Right kidney (tissue), 1 donor: ENCODE results near the gene GNL2.
A peak's percentile ranks its signal among the peaks of the same experiment; 100 is the strongest.
"Not testable (repeated sequence)": the region's sequence is repeated elsewhere in the genome, so short reads cannot be mapped to it uniquely, and the experiment has no call there.

Source experiments
- DNase-seq: peaks from one replicate; pipeline ENCODE4 v3.0.0-alpha.2; 2016

GNL2 gene

DNA sequence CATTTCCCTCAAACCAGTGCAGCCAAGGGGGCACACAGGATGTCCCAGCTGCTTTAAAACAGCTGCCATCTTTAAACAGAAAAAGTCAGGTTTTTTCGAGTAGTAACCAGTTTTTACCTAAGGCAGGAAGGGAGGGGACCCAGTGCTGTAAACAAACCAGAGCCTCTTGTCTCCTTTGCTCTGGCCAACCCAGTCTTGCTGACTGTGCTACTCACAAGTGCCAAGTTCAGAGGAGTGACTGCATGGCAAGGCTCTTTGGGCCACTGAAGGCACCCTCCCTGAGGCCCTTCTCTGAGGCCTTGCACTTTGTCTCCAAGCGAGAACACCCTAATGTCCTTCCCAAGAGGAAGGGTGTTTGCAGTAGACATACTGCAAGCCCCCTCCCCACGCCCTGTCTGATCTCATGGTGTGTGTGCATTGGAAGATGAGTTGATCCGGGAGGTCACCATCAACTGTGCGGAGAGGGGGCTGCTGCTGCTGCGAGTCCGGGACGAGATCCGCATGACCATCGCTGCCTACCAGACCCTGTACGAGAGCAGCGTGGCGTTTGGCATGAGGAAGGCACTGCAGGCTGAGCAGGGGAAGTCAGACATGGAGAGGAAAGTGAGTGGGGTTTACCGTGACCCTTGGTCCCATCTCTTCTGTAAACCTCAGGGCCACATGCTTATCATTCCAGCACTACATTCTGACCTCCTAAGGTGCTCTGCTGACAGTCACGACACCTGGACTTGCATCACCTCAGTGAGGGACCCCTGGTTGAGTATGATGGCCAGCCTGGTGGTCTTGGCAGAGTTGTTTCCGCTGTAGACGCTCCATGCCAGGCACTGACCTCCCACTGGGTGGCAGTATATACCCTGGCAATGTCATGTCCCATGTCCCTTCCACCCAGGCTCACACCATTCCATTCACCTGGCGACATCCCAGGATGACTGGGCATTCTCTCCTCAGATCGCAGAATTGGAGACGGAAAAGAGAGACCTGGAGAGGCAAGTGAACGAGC lies 34.3 kb downstream of the GNL2 start:
- no peak for DNase-seq

DNA sequence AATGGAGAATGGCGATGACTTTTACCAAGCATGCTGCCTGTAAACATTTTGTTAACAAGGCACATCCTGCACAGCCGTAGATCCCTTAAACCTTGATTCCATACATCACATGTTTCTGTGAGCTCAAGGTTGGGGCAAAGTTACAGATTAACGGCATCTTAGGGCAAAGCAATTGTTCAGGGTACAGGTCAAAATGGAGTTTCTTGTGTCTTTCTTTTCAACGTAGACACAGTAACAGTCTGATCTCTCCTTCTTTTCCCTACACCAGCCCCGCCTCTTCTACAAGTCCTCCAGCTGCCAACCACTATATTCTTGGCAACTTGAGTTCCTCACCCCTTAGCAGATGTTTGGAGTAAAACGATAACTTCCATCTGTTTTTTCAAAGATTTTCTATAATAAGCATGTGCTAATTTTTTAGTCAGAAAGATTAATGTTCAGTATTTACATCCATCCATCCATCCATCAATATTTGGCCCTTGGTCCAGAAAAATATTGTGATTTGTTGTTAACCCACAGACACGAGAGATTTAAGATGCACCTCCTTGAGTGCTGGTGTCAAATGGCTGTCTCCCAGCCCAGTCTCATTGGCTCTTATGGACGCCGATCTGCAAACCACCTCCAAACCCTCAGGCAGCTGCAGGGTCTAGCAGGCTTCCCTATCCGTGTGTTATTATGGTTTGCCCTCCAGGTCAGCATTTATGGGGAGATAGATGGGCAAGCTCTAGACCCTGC lies 35.2 kb downstream of the GNL2 start:
- DNase-seq, result no peak

DNA sequence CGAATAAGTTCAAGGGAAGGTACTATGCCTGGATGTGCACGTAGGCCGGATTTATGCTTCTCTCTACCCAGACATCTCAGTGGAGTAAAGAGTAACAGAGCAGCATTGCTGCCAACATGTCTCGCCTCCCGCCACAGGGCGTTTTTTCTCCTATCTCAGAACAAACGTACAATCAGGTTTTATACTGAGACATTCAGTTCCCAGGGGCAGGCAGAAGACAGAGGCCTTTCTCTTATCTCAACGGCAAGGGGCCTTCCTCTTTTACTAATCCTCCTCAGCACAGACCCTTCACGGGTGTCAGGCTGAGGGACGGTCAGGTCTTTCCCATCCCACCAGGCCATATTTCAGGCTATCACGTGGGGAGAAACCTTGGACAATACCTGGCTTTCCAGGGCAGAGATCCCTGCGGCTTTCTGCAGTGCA lies 35.8 kb downstream of the GNL2 start:
- not testable (repeated sequence) for DNase-seq

GRCh38 chr1:37559080-37559479 lies 36.7 kb downstream of the GNL2 start:
- DNase-seq, result no peak

DNA sequence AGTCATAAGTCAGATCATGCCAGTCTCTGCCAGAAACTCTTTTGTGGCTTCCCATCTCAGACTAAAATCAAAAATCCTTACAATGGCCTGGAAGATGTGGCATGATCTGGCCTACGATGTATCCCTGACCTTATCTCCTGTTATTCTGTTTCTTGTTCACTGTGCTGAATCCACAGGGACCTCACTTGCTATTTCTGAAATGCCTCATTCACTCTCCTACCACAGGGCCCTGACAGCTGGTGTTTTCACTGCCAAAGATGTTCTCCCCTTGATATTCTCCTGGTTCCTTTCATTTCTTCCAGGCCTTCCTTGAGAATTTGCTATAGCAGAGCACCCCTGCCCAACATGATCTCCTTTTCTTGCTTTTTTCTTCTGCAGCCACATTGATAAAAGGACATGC lies 37.3 kb downstream of the GNL2 start:
- DNase-seq, result no peak

DNA sequence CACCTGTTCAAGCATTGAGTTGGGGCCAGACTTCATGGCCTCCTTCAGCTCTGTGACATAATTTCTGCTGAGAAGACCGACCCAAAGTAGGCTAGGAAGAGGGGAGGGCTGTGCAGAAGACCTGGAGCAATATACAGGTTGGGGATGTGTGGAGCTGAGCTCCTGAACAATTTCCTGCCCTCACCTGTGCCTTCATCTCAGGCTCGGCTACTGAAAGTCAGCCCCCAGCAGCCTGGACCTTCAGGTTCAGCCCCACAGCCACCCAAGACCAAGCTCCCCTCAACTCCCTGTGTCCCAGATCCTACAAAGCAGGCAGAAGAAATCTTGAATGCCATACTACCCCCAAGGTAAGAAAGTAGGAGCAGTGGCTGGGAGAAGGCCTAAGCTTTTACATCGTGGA lies 38.3 kb downstream of the GNL2 start:
- no peak for DNase-seq

DNA sequence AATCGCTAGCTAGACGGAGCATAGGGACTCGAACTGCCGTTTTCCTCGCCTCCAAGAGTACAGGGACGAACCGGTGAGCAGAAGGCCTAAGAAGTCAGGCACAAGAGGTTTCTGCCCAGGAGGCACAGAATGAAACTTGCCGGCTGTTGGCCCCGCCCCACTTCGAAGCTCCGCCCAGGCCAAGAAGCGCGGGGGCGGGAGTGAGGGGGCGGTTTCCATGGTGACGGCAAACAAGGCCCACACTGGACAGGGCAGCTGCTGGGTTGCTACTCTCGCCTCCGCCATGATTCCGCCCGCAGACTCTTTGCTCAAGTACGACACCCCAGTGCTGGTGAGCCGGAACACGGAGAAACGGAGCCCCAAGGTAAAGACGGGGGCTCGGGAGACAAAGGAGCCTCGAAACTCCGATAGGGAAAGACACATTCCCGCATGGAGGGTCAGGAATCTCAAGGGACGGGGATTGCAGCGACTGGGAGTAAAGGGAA lies 39.0 kb downstream of the GNL2 start, which contains the start of gene DNALI1:
DNALI1 (plus strand) TSS at position 229 of the 485 bp plus-strand sequence; CDS start at position 284, 55 bp downstream.
- peak; percentile 79 for DNase-seq

GRCh38 chr1:37553927-37554808 lies 41.6 kb downstream of the GNL2 start, which contains the start of gene SNIP1:
TSS of gene SNIP1 (minus strand) at chr1:37554293. CDS start at chr1:37554229, 64 bp downstream.
- peak; percentile 79 for DNase-seq

- DNase-seq, result no peak
These were observed 42.2 kb downstream of the GNL2 start for GRCh38 chr1:37553598-37553926.

GRCh38 chr1:37549341-37549740 lies 46.4 kb downstream of the GNL2 start:
- no peak for DNase-seq

- no peak for DNase-seq
These were observed 50.7 kb downstream of the GNL2 start for GRCh38 chr1:37545019-37545418.

DNA sequence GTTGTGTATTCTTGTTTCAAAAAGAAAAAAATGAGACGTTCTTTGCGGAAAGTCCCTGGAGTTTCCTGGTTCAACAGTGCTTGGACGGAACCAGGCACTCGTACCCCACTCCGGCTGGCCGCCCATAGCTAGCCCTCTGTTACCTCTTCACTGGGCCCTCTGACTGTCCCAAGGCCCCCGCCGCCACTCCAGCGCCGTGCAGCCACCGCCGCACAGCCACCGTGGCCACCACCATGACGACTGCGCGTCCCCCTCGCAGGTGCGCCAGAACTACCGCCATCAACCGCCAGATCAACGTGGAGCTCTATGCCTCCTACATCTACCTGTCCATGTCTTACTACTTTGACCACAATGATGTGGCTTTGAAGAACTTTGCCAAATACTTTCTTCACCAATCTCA lies 51.2 kb downstream of the GNL2 start:
- no peak for DNase-seq

DNA sequence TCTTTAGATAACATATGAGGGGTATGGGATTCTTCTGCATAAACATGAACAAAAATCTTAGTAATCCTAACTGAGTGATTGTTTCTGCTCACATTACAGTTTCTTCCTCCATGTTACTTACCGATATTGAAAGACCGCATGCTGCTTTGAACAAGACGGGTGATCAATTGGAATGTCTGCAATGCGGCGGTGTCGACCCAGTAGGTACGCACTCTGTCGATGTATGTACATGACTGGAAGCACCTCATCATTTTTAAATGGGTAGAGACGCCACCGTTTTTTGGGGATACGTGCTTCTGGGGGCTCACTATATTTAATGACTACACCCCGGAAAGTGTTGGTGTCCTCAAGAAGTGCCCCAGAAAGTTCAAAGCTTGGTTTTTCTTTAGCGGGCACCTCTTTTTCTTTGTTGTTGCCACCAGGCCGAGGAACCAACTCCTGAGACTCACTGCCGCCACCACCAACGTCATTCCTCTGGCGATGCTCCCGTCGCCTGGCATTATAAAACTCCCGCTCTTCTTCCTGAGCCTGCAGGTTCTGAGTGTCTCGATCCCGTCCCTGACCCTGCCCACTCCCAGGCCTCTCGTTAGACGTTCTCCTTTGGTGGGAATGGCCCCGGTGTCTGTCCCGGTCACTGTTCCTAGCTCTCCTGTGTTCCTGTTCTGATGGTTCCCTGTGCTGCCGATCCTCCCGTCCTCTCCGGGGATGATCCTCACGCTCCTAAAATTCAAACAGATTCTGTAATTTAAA lies 55.5 kb downstream of the GNL2 start:
- no peak for DNase-seq

DNA sequence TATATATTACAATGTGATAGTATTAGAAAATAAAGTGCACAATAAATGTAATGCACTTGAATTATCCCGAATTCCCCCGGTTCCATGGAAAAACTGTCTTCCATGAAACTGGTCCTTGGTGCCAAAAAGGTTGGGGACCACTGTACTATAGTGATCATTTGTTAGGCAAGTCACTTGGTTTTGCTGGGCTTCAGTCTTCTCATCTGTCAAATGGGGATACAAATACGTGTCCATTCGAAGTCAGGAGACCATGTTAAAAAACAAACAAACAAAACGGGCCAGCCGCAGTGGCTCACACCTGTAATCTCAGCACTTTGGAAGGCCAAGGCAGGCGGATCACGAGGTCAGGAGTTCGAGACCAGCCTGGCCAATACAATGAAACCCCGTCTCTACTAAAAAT lies 56.6 kb downstream of the GNL2 start:
- not testable (repeated sequence) for DNase-seq

DNA sequence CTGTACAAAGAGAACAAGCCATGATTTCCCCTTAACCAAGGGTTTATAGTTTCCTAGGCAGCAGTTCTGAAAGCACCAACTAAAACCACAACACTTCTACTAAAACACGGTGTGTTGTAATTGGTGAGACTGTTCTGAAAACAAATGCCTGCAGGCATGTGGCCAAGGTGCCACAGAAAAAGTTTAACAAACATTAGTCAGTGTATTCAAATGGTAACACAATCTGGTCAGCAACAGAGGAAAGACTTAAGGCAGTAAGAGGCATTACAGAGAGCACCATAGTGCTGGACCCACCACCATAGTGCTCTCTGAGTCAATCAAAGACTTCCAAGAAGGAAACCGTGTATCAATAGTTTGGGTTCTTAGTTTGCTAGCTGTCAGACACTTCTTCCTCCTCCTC lies 58.4 kb downstream of the GNL2 start:
- no peak for DNase-seq

- DNase-seq, result no peak
These were observed 62.2 kb downstream of the GNL2 start for GRCh38 chr1:37533317-37534093.

DNA sequence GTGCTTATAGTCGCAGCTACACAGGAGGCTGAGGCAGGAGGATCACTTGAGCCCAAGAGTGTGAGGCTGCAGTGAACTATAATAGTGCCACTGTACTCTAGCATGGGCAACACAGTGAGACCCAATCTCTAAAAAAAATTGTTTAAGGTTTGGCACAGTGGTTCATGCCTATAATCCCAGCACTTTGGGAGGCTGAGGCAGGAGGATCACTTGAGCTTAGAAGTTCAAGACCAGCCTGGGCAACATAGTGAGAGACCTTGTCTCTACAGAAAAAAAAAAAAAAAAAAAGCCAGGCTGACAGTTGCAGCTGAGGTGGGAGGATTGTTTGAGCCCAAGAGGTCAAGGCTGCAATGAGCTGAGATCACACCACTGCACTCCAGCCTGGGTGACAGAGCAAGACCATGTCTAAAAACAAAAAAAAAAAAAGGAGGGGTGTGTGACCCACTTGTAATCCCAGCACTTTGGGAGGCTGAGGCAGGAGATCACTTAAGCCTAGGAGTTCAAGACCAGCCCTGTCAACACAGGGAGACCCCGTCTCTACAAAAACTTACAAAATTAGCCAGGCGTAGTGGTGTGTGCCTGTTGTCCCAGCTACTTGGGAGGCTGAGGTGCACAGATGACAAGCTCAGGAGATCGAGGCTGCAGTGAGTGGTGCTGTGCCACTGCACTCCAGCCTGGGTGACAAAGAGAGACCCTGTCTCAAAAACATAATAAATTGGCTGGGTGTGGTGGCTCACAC lies 63.1 kb downstream of the GNL2 start:
- DNase-seq, result not testable (repeated sequence)

GRCh38 chr1:37529888-37530287 lies 65.8 kb downstream of the GNL2 start:
- not testable (repeated sequence) for DNase-seq

DNA sequence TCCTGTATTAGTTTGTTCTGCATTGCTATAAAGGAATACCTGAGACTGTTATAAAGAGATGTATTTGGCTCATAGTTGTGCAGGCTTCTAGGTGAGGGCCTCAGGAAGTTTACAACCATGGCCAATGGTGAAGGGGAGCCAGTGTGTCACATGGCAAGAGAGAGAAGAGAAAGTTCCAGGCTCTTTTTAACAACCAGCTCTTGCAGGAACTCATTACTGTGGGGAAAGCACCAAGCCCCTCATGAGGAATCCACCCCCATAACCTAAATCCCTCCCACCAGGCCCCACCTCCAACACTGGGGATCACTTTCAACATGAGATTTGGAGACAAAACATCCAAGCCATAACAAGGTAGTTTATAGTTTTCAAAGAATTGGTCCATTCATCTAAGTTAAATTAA lies 76.1 kb downstream of the GNL2 start:
- DNase-seq, result no peak

GRCh38 chr1:37518929-37519328 lies 76.8 kb downstream of the GNL2 start:
- DNase-seq, result not testable (repeated sequence)
